Suppressor macrophage treated with lipopolysaccharide for 4 hours (primary cell): ENCODE data around the gene SOX14.
A peak's percentile ranks its signal among the peaks of the same experiment; 100 is the strongest.

ENCODE experiments used
- DNase-seq: peaks from one replicate; pipeline ENCODE4 v3.0.0-alpha.2; 2020

The SOX14 gene

DNA sequence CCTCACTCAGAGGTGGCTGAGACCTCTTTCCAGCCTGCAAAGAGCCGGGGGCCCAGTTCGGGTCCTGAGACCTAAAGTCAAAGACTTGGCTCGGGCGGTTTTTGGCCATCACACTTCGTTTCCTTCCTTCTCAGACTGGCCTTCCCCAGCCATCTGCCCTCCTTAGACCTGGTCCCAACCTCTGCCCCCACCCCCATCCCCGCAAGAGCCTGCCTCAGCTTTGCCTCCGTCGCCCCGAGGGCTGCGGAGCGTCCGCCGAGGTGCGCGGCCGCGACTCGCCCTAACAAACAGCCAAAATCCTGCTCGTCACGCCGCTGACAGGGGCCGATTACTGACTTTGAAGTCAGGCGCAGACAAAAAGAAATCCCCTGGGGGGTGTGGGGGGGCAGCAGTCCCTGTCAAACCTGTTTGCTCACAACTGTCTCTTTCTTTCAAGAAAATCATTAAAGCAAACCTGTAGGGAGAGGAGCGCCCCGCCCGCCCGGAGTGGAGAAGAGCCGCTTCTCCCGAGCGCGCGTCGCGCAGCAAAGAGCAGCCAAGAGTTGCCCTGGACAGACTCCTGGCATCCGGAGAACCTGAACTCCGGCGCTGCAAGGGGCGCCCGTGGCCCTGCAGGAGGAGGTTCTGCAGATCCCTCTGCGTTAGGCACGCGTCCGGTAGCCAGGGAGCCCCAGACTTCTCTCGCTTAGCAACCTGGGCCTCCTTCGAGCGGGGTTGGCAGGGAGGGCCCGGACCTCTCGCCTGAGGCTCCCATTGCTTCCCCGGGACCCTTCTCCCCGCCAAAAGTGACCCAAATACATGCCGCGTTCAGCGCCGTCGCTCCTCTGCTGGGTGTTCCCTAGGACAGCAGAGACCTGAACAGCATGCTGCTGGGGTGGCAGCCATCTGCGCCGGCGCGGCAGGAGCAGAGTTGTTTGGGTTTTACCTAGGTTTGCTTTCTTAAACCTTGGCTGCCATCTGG is 4.5 kb downstream of the SOX14 start:
- DNase-seq = no peak

DNA sequence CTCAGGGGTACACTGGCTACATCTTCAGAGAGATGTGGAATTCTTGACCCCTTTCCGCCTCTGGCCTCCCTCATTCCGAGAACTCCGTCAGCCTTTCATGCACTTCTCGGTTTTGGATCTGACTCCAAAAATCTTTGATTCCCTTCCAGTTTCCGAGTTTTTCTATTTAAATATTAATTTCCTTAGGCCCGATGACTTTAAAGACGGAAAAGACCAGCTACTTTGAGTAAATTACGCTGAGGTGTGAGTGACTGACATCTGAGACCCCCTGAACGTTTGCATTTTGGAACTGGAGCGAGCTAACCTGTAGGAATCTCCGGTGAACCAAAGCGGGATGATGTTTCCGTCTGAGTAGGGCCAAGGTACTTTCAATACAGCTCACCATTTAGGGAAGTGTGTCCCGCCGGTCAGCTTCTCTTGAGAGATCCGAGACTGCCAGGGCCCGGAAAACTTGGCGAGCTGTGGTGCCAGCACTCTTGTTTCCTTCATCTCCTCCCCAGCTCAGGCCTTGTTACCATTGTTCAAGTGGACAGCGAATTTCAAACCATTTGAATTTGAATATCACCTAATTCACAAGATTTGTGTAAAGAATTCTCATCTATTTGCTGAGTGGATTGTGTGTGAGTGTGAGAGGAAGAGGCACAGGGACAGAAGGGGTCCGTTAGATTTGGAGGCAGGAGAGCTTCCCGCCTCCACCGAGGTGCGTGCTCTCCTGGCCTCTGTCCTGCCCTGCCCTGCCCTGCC is 5.4 kb downstream of the SOX14 start:
- DNase-seq = no peak

DNA sequence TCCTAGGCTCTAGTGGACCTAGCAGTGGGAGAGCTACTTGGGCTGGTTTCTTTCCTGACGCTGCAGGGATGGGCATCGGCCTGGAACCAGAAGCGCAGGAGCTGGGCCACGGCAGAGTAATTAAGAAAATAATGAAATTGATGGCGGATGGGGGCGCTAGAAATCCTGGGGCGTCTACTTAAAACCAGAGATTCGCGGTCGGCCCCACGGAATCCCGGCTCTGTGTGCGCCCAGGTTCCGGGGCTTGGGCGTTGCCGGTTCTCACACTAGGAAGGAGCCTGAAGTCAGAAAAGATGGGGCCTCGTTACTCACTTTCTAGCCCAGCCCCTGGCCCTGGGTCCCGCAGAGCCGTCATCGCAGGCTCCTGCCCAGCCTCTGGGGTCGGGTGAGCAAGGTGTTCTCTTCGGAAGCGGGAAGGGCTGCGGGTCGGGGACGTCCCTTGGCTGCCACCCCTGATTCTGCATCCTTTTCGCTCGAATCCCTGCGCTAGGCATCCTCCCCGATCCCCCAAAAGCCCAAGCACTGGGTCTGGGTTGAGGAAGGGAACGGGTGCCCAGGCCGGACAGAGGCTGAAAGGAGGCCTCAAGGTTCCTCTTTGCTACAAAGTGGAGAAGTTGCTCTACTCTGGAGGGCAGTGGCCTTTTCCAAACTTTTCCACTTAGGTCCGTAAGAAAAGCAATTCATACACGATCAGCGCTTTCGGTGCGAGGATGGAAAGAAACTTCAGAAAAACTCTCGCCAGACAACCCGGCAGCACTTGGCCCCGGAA is 6.1 kb downstream of the SOX14 start:
- DNase-seq = no peak

DNA sequence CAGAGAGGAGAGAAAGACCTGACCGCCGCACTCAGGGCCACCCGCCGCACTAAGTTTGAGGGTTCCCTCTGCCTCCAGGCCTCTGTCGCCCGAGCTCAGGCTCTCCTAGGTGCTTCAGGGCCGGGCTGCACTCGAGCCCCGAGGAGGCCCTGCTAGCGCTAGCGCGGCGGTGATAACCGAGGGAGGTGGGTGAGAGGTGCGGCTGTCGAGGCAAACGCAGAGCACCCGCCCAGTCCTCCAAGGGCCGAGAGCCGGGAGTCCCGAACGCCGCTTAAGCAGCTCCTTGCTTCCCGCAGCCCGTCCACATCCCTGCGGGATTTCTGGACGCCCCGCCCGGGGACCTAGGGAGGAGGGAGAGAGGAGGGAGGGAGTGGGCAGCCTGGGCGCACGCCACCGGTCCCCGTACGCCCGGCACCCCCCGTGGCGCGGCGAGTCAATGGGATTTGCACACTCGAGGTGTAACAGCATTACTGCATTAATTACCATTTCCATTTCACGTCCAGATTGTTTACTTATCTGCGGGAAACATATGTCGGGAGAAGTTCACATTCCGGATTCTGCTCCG is 6.8 kb downstream of the SOX14 start:
- no peak for DNase-seq

DNA sequence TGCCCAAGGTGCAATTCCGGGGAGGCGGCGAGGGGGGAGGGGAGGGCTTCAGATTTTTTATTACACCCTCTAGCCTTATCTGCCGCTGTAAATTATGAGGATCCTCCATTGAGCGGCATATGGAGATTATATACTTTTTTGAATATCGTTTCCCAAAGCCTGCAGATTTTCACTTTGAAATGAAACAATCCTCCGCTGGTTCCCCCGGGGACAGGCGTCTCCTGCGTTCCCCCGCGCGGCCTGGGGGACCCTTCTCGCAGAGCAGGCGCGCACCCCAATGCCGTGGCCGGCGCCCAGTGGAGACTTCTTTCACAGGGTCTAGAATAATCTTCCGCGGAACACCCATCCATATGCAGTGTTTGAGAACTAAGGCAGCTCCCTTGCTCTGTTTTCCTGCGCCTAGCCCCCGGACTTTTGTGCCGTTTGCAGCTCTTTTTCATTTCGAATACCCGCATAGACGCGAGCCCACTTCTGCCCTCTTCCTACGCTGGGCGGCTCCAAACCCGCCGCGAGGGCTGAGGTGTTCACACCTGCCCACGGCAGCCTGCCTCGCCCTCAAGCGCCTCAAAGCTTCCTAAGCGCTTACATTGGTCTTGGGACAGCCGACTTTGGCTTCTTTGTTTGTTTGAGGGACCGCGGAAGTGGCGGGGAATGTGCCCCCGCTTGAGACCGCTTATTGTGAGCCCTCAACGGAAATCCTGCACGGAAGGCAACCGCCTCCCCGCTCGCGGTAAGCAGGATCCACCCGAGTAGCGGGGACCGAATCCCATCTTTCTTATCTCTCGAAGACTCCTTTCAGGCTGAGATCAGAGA is 7.5 kb downstream of the SOX14 start:
- no peak for DNase-seq

DNA sequence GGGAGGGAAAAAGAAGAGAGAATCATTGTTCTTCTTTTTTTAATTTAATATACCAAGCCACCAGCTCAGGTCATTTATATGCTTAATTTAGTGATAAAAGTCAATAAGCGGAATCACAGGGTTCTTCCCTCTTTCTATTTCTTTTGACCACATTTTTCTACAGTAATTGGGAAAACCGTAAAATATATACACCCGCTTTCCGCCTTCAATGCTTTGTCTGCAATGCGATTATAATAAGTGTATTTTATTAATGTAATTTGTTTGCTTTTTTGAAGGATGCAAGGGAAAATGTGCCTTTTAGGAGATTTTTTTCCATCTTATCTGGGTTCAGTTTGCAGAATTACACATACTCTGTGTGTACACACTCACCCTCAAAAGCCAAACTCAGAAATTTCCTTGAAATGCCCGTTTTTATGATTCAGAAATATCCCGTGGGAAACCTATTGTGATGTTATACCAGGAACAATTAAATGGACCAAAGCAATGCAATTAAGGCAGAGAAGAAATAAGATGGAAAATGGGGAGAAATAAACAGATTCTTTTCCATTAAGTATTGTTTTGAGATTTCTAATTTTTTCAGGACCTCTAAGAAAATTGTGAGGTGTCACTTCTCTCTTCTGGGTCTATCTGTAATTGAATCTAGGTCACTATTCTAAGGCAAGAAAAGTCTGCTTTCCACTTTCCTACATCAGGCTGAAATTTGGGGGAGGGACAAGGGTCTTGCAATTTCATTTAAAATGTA is 8.3 kb downstream of the SOX14 start:
- DNase-seq = no peak

DNA sequence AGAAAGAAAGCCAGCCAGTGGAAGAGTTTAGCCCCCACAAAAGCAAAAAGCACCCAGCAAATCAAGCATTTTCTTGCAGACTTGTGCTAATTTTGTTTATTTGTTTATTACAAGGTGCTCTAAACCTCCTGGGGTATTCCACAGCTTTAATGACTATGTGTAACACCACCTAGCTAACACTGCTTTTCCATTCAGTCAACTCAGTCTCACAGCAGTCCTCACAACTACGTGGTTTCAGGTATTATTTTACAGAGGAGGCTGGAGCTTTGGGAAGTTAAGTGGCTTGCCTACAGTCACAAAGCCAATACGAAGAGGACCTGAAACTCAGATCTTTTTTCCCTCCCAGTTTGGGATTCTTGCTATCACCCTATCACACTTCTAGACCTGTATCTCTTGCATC is 14.8 kb downstream of the SOX14 start:
- no peak for DNase-seq

DNA sequence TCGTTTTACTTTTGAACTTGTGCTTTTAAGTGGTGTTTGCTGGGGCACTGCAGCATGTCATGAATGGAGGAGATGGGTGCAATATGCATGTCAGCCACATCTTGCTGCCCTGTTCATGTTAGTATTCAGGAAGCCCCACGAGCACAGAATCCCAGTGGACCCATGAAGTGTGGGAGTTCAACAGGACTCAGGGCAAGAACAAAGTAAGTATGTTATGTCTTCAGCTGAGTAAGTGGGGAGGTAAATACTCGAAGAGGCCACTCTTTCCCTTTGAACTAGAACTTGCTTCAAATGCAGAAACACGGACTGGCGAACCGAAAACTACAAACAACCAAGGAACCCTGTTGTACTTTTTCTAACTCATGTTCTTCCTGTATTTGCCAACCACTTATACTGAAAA is 23.4 kb downstream of the SOX14 start:
- DNase-seq = no peak

DNA sequence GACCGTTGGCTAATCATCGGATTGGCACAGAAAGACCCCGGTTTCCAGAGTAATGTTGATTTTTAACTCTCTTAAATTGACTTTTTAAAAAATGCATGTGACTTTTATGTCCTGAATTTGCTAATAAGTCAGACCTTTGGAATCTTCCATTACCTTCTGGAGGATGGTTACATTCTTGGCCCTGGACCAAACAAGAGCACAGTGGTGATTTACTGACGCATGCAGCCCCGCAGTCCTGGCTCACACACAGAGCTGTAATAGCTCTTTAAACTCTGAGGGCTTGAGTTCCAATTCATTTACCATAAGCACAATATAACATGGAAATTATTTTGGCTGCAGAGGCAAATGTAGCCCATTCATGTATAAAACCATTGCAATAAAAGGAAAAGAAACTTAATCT is 25.1 kb downstream of the SOX14 start:
- no peak for DNase-seq

DNA sequence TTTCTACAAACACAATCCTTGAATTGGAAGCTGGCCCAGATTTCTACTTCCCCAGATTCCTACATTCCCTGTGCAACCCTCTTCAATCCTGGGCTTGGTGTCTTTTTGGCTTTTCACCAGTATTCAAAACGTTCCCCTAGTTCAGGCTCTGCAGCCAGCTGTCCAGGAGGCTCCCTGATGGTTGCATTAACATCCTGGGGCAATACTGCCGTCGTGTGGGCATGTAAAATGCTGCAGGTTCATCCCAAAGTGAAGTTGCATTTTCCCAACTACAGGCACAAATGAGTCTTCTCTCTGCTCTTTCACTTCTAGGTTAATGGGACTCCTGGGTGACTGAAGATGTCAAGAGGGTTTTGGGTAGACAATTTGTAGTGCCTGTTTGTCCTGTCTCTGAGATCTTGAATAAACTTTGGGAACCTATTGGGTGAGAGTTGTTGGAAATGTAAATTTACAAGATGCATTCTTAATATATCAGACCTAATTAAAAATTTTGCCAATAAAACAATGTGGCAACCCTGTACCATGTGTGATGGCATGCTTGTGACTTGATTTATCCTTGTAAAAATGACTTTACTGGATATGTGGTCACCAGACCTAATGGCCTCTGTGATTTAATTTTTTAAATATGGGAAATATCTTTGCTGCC is 28.6 kb downstream of the SOX14 start:
- peak; percentile 8 for DNase-seq

DNA sequence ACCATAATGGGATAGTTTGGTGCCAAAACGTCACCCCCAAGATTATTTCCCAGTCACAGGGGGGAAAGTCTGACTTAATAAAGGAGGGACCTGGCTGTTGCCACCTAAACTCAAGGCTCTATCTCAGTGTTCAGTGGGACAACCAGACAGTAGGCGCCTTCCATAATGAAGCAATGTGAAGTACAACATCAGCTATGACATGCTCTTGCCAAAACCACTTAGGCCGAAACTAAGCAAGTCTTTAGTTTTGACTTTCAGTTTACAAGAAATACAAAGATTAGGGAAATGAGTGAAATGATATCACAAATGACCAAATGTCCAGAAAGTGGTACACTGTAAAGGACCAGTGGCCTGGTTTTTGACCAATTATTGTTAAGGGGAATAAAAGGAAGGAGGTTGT is 32.9 kb downstream of the SOX14 start:
- DNase-seq = no peak

DNA sequence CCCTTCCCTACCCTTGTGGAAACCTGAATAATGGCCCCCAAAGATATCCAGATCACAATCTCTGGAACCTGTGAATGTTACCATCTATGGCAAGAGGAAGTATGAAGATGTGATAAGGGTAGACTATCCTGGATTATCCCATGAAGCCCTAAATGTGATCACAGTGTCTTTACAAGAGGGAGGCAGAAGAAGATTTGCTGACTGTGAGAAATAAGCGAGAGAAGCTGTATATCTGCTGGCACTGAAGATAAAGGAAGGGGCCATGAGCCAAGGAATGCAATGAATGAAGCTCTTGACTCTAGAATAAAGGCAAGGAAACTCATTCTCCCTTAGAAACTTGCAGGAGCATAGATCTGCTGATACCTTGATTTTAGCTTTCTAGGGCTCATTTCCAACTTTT is 39.1 kb downstream of the SOX14 start:
- no peak for DNase-seq

DNA sequence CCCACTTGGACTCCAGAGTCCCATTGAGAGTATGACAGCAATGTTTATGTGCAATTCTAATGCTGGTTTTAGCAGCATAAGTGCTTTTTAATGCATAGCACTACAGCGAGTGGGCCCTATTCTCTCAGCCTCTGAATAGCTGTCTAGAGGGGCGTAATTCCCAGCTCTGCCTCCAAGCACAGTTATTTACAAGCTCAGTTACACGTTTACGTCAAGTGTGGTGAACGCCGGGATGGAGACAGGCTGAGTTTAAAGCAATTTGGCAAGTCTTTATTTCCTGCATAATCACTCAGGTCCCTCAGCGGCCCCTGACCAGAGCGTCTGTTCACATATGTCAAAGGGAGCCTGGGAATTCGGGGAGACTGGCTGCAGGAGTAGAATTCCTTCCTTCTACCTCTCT is 43.9 kb downstream of the SOX14 start:
- DNase-seq = no peak

DNA sequence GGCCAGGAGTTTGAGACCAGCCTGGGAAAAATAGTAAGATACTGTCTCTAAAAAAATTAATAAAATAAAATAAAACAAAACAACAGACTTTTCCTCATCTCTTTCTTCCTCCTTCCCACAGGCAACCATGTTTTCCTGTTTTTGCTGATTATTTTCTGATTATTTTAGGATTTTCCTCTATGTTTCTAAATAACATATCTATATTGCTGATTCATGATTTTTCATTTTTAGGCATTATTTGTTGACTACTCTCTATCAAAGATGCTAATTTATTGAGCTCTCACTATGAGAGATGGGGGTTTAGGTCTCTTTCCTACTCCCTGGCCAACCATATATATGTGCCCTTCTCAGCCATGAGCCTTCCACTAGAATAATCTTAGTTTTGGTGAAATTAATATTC is 45.4 kb downstream of the SOX14 start:
- no peak for DNase-seq

DNA sequence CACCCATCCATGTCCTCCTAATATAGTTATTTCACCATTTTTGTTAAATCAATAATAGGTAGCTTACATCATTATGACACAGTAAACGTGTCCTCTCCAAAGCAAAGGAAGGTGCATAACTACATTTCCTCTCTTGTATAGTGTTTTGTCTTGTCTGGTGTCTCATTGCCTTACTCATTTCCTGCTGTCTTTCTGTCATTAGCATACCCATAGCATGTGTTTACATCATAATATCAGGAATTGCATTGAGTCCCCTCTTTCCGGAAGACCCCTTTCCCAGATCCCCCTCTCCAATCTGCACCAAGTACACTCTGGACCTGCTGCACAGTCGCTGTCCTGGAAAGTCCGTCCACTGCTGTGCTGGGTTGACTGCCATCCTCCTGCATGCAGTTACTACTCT is 47.9 kb downstream of the SOX14 start:
- no peak for DNase-seq

DNA sequence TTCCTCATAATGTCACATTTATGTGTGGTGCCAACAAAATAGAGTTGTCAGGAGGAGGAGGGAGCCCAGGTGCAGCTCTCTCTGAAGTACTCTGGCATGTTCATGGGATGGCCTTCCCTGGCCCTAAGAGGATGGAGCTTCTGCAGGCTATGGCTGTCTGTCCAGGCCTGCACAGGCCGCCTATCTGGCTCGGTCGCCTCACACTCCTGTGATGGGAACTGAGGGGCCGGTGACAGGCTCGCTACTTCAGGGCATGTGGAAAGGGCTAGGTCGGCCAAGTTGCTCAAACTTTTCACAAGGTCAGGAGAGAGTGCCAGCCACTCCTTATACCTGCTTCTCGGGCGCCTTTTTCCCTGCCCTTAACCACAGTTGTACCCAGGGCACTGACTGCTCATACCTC is 51.1 kb downstream of the SOX14 start:
- DNase-seq = no peak
